WI38 (cell line): Measurements from ENCODE around the gene DIP2C.
"Not testable (repeated sequence)": the region's sequence is repeated elsewhere in the genome, so short reads cannot be mapped to it uniquely, and the experiment has no call there.

Experiments used
- H3K4me3 ChIP-seq: 2 replicates; pipeline ENCODE4 v1.5.1; 2011; ENCODE audit warnings: low read depth, mild to moderate bottlenecking, control low read depth, low read length
- CTCF ChIP-seq: IDR thresholded peaks from 2 replicates; pipeline ENCODE4 v1.5.1; 2012; ENCODE audit warnings: low read depth, mild to moderate bottlenecking, control low read depth, low read length

Gene DIP2C

GRCh38 chr10:633279-634245, 55.9 kb downstream of the DIP2C start:
- no peak for TF ChIP-seq CTCF
- H3K4me3 ChIP-seq: no peak overlapping the region

GRCh38 chr10:632807-633177, 56.7 kb downstream of the DIP2C start:
- not testable (repeated sequence) for H3K4me3 ChIP-seq

- H3K4me3 ChIP-seq: not testable (repeated sequence)
Measured at GRCh38 chr10:632155-632806, 57.2 kb downstream of the DIP2C start.

GRCh38 chr10:631266-631665, 58.2 kb downstream of the DIP2C start:
- H3K4me3 ChIP-seq: no peak overlapping the region
- no peak for TF ChIP-seq CTCF

- no peak overlapping the region for H3K4me3 ChIP-seq
- no peak for TF ChIP-seq CTCF
Measured at GRCh38 chr10:630581-631073, 58.8 kb downstream of the DIP2C start.

- no peak for TF ChIP-seq CTCF
- H3K4me3 ChIP-seq: no peak overlapping the region
Measured at GRCh38 chr10:629186-629998, 60.1 kb downstream of the DIP2C start.

GRCh38 chr10:628386-629045, 61.0 kb downstream of the DIP2C start:
- no peak overlapping the region for H3K4me3 ChIP-seq
- TF ChIP-seq CTCF: no peak
